Measurements from ENCODE around the gene RAI1.
A peak's percentile ranks its signal among the peaks of the same experiment; 100 is the strongest.

The RAI1 gene

DNA sequence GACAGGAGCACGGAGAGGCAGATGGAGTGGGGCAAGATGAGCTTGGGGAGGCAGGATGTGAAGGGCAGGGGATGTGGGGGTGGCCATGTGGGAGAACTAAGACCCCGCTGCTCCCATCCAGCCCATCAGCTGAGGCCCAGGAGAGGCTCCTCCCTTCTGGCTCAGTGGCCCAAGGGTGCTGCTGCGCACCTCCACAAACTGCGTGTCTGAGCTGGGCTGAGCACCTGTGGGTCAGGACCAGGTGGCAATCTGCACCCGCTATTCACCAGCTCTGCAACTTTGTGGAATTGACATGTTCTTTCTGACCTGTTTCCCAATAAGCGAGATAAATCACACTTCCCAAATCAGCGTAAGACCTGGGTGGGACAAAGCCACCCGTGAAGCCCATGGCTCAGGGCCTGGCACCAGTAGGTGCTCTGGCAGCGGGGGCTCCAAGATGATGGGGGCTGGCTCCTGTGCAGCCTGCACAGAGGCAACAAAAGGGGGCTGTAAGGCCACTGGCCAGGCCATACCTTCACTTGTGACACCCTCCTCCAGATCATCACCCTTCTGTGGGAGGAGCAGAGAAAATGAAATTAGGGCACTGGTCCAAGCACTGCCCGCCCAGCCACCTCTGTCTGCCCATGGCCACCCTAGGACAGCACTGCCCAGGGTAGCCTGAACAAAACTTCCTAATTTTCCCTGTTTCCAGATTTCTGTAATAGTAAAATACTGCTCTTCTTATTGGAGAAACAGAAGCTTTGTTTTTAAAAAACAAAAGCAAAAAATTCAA is 167.2 kb downstream of the RAI1 start:
- H3K4me3 ChIP-seq (ENCODE audit: low read depth, low read length) = no peak overlapping the region
- TF ChIP-seq, protein P1, sequence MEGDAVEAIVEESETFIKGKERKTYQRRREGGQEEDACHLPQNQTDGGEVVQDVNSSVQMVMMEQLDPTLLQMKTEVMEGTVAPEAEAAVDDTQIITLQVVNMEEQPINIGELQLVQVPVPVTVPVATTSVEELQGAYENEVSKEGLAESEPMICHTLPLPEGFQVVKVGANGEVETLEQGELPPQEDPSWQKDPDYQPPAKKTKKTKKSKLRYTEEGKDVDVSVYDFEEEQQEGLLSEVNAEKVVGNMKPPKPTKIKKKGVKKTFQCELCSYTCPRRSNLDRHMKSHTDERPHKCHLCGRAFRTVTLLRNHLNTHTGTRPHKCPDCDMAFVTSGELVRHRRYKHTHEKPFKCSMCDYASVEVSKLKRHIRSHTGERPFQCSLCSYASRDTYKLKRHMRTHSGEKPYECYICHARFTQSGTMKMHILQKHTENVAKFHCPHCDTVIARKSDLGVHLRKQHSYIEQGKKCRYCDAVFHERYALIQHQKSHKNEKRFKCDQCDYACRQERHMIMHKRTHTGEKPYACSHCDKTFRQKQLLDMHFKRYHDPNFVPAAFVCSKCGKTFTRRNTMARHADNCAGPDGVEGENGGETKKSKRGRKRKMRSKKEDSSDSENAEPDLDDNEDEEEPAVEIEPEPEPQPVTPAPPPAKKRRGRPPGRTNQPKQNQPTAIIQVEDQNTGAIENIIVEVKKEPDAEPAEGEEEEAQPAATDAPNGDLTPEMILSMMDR (IDR thresholded peaks at IDR 0.05; ENCODE audit: borderline replicate concordance, insufficient read depth, low read depth, low read length) = no peak

DNA sequence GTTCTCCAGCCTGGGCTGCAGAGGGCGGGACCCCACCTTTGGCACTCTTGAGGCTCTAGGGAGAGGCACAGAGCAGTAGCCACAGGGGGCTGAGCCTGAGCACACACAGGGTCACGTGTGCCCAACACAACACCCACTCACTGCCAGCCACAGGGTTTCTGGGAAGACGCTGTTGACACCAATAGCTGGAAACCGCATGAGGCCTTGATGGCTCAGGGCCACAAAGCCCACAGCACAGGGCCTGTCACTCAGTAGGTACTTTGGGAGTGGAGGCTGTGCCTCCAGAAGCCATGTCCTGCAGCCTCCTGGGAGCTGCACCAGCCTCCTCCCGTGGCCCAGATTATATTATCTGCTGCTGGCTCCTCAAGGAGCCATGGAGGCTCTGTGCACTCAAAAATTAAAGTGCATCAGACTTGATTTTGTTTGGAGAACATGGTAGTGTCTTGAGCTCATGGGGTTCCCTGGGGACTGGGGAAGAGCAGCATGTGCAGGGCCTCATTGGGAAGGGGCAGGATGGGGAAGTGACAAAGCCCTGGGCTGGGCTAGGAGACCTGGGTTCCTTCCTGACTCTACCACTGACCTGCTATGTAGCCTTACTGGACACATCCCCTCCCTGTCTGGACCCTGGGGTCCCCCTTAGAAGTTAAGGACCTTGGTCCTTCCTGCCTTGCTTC is 168.0 kb downstream of the RAI1 start:
- TF ChIP-seq, protein P1 (IDR thresholded peaks at IDR 0.05; ENCODE audit: borderline replicate concordance, insufficient read depth, low read depth, low read length) = no peak
- H3K4me3 ChIP-seq (ENCODE audit: low read depth, low read length) = no peak overlapping the region

- no peak overlapping the region for H3K4me3 ChIP-seq (ENCODE audit: low read depth, low read length)
- TF ChIP-seq, protein P1 (IDR thresholded peaks at IDR 0.05; ENCODE audit: borderline replicate concordance, insufficient read depth, low read depth, low read length) = peak; percentile 42; the same call in 1 of the 2 replicates
These were observed 168.7 kb downstream of the RAI1 start for GRCh38 chr17:17849845-17850373.

DNA sequence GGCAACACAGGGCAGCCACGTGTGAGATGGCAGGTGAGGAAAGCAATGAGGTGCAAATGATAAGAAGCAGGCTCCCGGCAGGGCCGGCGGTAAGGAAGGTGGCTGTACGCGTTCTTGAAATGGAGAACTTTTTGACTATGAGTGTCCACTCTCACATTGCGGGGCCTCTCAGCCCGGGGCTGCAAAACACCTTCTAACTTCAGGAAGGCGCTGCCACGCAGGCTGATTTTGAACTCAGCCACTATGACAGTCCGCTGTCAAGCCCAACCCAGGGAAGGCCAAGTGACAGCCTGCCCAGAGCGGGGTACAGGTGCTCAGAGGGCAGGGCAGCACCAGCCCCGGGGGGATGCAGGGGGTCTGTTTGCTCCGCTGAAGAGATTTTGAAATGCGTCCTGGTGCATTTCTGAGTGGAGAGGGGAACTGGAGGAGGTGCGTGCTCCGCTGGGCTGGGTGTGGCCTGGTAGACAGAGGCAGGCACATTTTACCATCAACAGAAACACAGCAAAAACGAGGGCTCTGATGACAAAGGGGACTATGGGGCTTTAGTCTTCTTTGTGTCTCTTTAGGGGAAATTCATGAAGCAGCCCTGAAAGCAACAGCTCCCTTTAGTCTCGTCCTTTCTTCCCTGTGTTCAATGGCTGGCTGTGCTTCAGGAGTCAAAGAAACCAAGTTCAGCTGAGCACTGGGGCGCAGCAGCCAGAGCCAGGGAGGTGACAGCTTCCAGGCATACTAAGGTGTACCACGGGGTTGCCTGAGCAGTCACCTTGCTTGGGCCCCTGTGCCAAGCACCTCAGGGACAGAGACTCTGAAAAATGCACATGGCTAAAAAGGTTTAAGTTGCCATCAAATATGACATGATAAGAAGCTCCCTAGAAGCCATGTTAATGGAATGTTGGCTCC is 170.1 kb downstream of the RAI1 start:
- H3K4me3 ChIP-seq (ENCODE audit: low read depth, low read length) = no peak overlapping the region
- TF ChIP-seq, protein P1 (IDR thresholded peaks at IDR 0.05; ENCODE audit: borderline replicate concordance, insufficient read depth, low read depth, low read length) = no peak

DNA sequence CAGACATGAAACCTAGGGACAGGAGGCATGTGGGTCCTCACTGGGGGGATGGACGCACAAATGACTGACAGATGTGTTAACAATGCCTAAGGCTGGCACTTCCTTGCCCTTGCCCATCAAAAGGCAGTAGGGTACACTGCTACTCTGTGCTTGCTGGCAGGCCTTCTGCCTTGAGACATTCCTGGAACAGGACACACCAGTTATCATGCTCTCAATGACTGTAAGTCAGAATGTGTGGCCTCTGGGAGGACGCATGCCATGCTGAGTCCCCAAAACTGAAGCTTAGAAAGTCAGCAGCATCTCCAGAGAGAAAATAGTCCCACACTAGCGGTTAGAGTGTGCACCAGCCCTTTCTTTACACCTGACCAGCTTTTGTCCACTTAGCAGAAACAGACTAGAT is 171.7 kb downstream of the RAI1 start:
- no peak overlapping the region for H3K4me3 ChIP-seq (ENCODE audit: low read depth, low read length)
- TF ChIP-seq, protein P1 (IDR thresholded peaks at IDR 0.05; ENCODE audit: borderline replicate concordance, insufficient read depth, low read depth, low read length) = no peak

GRCh38 chr17:17853811-17854447 is 172.7 kb downstream of the RAI1 start:
- TF ChIP-seq, protein P1 (IDR thresholded peaks at IDR 0.05; ENCODE audit: borderline replicate concordance, insufficient read depth, low read depth, low read length) = no peak
- no peak overlapping the region for H3K4me3 ChIP-seq (ENCODE audit: low read depth, low read length)

All from GM12875 (cell line).